Measurements from ENCODE around the gene DUSP6.

Gene DUSP6

GRCh38 chr12:89328151-89329030 is 23.9 kb downstream of the DUSP6 start:
- DNase-seq: no peak

GRCh38 chr12:89327486-89328094 is 24.7 kb downstream of the DUSP6 start:
- no peak for DNase-seq

DNA sequence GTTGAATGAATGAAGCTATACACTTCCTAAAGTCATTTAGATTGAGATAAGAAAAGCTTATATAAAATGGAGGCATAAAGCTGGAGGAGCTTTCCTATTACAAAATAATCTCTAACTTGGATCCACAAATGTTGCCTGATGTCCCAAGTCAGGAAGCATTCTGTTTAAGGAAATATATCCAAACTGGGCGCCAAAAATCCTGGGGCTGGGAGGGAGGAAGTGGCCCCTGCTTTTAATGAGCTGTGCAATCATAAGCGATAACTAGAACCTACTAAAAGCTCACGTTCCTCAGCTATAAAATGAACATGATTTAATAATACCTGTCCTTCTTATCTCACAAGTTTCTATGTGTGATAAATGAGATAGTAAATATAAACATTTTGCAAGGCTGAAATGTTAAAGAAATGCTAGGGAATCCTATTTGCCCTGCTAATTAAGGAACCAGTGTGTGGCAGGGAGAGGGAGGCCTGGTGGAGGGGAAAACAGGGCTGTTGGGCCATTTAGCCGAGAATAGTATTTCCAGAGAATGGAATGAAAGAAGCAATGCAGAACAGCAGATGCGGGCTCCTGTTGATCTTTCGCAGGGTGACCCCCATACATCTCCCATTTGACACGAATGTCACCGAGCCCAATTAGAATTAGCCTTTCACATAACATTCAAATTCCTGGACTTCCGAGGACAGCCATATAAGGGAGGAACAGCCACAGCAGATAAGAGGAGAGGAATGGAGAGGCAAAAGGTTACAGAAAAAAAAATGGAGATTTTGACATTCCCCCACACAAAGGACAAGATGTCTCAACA is 25.9 kb downstream of the DUSP6 start:
- no peak for DNase-seq

GRCh38 chr12:89325495-89325894 is 26.8 kb downstream of the DUSP6 start:
- no peak for DNase-seq

DNA sequence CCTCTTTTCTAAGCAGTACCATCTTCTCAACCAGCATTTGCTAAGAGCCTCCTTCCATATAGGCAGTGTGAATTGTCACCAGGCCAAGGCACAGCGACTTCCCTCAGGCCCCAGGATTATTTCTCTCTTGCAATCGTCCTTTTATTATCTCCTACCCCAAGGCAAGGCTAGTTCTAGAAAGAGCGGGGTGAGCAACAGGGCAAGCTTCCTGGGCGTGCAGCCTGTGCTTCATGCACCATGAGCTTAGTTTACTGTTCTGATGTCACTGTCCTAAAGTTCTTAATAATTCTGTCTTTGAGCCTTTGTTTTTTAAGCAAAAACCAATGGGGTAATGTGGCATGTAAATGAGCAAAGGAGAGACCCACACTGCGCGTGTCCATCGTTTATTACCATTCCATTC is 27.9 kb downstream of the DUSP6 start:
- no peak for DNase-seq

DNA sequence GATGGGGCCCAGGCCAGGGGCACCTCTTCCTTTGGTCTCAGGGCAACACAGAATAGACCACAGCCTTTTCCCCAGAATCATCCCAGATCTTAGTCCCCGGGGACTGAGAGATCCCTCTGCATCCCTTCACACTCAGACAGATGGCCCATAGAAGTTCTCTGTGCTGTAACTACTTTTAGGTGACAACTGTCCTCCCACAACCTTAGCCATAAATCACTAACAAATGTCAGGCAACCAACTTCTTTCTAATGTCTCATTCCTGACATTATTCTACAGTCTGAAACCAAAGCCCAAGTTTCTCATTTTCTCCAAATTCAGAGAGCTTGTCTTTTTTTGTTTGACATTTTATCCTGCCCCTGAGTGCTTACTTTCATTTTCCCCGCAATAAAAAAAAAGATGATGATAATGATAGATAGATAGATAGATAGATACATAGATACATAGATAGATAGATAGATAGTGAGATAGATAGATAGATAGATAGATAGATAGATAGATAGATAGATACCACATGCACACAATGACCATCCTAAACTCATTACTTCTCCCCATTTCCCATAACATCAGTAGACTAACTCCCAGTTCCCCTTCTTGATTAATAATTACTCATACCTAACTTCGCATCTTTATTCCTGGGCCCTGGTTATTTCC is 28.6 kb downstream of the DUSP6 start:
- no peak for DNase-seq

- no peak for DNase-seq
These were observed 31.6 kb downstream of the DUSP6 start for GRCh38 chr12:89320735-89321134.

DNA sequence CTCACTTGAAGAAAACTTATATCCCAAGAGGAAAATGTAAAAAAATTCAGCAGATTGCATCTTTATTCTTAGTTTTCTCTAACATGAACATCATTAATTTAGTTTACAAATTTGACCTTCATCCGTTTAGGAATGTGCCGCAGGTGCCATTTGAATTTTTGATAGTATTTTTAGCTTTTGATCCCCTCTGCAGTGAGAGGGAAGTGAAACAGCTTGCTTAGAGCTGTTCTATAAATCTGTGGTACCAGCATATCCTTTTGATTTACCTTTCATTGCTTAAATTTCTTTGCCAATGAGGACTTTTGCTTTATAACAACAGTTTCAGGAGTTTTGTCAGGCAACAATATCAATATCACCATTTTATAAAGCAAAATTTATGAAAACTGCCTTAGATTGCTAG is 32.7 kb downstream of the DUSP6 start:
- DNase-seq: no peak

- DNase-seq: no peak
These were observed 33.2 kb downstream of the DUSP6 start for GRCh38 chr12:89319122-89319521.

DNA sequence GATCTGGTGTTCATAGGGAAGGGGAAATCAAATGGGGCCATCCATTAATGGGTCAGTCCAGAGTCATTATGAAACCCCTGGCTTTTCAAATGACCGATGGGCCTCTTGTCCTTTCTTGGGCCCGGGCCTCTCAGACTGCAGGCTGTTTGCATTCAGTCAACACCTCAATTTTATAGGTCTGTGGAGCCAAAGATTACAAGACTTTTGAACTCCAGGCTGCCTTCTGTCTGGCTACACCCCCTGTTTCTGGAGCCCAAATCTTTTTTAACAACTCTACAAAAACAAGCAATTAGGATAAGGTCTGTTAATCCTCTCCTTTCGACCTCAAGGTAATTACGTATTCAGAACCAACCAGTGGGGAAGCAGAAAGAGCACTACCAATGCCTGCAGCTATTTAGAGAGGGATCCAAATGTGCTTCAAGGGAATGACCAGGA is 35.6 kb downstream of the DUSP6 start:
- DNase-seq: no peak

DNA sequence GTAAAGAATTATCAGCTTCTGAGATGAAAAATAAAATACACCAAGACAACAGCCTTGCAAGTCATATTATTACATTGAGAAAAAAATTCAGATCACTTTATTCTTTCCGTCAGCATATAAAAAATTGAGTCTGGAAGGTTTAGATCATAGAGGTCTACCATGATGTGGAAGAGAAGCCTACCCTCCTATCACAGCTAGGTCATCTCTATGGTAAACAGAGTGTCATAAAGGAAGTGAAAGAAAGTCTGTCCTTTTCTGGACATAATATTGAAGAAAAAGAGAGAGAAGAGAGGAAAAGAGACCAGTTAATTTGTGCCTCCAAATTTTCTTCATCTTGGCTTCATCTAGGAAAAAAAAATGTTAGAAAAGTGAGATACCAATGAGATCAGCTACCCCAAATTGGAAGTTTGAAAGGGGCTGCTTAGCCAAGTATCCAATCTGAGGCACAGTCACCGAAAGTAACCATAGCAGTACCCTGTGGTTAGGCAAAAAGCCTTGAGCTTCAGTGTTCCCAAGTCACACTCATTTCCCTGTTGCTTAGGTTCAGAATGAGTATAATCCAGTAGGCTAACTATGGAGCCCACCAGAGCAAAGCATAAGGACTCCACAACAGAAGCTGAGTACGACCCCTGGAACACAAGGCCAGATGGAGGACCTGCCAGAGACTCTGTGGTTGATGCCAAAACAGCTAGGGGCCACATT is 38.1 kb downstream of the DUSP6 start:
- DNase-seq: no peak

DNA sequence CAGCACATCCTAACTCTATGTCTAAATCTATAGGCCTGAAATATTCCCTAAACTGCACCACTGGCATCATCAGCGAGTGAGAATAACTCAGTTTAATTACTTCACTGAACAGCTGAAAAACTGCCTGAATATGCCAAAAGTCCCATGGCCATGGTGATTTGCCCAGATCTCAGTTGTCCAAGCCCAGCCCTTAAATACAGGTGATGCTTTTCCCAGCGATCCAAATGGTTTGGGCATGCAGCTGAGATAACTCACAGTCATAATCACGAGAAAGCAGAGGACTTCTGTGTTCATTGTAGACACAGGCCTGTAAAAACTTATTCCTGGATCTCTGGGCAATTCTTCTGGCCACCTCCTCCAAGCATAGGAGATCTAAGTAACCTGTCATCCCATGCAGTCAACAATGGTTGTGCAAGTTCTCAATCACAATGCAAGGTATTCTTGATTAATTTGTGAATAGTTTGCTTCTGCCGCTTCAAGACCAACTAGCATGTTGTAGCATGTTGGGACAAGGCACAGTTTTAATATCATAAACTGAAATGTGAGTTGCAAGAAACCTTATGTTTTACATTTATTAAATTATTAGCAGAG is 40.5 kb downstream of the DUSP6 start:
- no peak for DNase-seq

- DNase-seq: no peak
These were observed 42.5 kb downstream of the DUSP6 start for GRCh38 chr12:89309815-89310214.

DNA sequence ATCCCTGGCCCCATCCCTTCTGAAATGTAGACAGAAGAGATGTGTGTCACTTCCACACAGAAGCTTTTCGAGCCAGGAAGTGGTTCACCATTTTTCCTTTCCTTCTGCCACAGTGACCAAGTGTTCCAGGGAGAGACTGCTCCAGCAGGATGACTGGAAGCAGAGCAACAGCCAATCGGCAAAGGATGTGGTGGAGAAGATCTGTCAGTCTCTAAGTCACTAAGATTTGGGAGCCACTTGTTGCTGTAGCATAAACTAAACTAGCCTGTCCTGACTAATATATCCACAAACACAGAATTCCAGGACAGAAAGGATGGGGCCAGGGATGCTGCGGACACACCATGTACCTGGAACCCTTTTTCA is 42.9 kb downstream of the DUSP6 start:
- no peak for DNase-seq

GRCh38 chr12:89307474-89308253 is 44.6 kb downstream of the DUSP6 start:
- no peak for DNase-seq

- no peak for DNase-seq
These were observed 45.4 kb downstream of the DUSP6 start for GRCh38 chr12:89306827-89307473.

DNA sequence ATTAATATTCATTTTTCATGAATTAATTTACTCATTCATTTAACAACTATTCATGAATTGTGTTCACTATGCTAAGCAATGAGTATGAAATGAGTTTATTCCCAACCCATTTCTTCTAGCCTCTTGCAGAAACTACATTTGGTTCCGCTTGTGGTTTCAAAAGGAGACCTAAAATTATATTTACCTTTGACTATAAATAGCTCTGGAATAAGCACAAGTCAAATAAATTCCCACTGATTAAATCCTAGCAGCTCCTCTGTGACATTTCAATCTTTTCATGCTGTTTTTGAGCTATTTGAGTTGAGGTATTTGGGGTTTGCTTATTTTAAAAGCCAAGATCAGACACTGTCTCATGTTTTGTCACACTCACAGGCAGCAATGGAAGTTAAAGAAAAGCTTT is 46.9 kb downstream of the DUSP6 start:
- no peak for DNase-seq

- DNase-seq: no peak
These were observed 52.4 kb downstream of the DUSP6 start for GRCh38 chr12:89299931-89300330.

DNA sequence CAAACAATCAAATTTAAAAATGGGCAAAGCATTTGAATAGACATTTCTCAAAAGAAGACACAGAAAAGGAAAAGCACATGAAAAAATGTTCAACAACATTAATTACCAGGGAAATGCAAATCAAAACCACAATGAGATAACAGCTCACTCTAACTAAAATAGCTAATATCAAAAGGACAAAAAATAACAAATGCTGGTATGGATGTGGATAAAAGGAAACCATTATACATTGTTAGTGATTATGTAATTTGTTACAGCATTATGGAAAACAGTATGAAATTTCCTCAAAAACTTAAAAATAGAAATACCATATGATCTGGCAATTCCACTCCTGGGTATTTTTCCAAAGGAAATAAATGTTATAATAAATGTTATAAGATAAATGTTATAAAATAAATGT is 52.9 kb downstream of the DUSP6 start:
- no peak for DNase-seq

All from left hindlimb (tissue), 1 donor.